ENCODE measurements around the gene VBP1.

VBP1 gene

GRCh38 chrX:155216179-155216939 lies at the start of gene VBP1:
TSS of gene VBP1 (plus strand) at chrX:155216460. CDS start at chrX:155216483, 23 bp downstream.
- peak within 1 kb of the TSS; percentile 85 for H2AFZ ChIP-seq (ENCODE audit: low read depth, low read length, severe bottlenecking)
- H3F3A ChIP-seq (ENCODE audit: insufficient read depth), result no peaks in the 10 kb centered on the region; the same call in 1 of the 2 replicates
- TF ChIP-seq CTCF (IDR thresholded peaks at IDR 0.05; ENCODE audit: insufficient read depth, low read length, poor library complexity, severe bottlenecking) (no peak), EZH2phosphoT487 (conservative IDR thresholded peaks at IDR 0.05; ENCODE audit: low read length) (no peak)
- H3K27ac ChIP-seq (ENCODE audit: low read depth, low read length), result peak within 1 kb of the TSS; percentile 53
- H3K4me3 ChIP-seq (ENCODE audit: insufficient read depth, low read length, poor library complexity, severe bottlenecking), result peak within 1 kb of the TSS; percentile 92
- H3K9ac ChIP-seq (ENCODE audit: low read length), result peak within 1 kb of the TSS; percentile 80
- H3K36me3 ChIP-seq (ENCODE audit: low read length), result peaks cover 2% of the 10 kb centered on the region; the same call in 1 of the 2 replicates
- H3K9me3 ChIP-seq (ENCODE audit: insufficient read depth, low read length), result no peaks in the 10 kb centered on the region
- H3K9me2 ChIP-seq (replicated peaks; ENCODE audit: insufficient read depth, low read length), result no peaks in the 10 kb centered on the region
- H3K79me2 ChIP-seq (ENCODE audit: insufficient read depth, low read length), result peaks cover 42% of the 10 kb centered on the region
- no peaks in the 10 kb centered on the region for H3K27me3 ChIP-seq (ENCODE audit: low read length)
- H3K4me2 ChIP-seq (ENCODE audit: low read depth, low read length, poor library complexity, severe bottlenecking), result peak within 1 kb of the TSS; percentile 98
- 0 out of 2 replicates have a peak, but pooled peaks cover 5% of the 10 kb centered on the region for H4K20me1 ChIP-seq (ENCODE audit: low read depth, low read length)

DNA sequence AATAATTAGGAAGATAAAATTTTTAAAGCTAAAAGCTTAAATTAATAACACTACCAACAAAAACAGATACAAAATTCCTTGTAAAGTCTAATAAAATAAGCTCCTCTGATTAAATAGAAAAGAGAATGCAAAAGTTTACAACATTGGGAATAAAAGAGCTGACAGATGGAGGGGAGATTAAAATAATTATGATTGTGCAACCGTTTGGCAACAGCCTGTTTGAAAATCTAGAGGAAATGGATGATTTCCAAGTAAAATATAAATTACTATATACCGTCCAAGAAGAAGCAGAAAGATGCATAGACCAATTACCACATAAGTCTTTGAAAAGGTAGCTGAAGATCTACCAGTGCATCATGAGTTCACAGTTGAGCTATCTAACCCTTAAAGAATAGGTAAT lies 46.4 kb upstream of the VBP1 start:
- Histone ChIP-seq H3K36me3 (ENCODE audit: low read length) (no peaks in the 10 kb centered on the region), H3K9me2 (replicated peaks; ENCODE audit: insufficient read depth, low read length) (no peaks in the 10 kb centered on the region), H4K20me1 (ENCODE audit: low read depth, low read length) (no peaks in the 10 kb centered on the region), H3K4me3 (ENCODE audit: insufficient read depth, low read length, poor library complexity, severe bottlenecking) (no peak overlapping the region), H3K79me2 (ENCODE audit: insufficient read depth, low read length) (no peaks in the 10 kb centered on the region), H3K27me3 (ENCODE audit: low read length) (no peaks in the 10 kb centered on the region), H2AFZ (ENCODE audit: low read depth, low read length, severe bottlenecking) (no peak overlapping the region), H3K9me3 (ENCODE audit: insufficient read depth, low read length) (no peaks in the 10 kb centered on the region), H3F3A (ENCODE audit: insufficient read depth) (no peaks in the 10 kb centered on the region), H3K9ac (ENCODE audit: low read length) (no peak overlapping the region), H3K4me2 (ENCODE audit: low read depth, low read length, poor library complexity, severe bottlenecking) (no peak overlapping the region), H3K27ac (ENCODE audit: low read depth, low read length) (no peak overlapping the region)
- TF ChIP-seq CTCF (IDR thresholded peaks at IDR 0.05; ENCODE audit: insufficient read depth, low read length, poor library complexity, severe bottlenecking), result no peak
- TF ChIP-seq EZH2phosphoT487 (conservative IDR thresholded peaks at IDR 0.05; ENCODE audit: low read length), result no peak

DNA sequence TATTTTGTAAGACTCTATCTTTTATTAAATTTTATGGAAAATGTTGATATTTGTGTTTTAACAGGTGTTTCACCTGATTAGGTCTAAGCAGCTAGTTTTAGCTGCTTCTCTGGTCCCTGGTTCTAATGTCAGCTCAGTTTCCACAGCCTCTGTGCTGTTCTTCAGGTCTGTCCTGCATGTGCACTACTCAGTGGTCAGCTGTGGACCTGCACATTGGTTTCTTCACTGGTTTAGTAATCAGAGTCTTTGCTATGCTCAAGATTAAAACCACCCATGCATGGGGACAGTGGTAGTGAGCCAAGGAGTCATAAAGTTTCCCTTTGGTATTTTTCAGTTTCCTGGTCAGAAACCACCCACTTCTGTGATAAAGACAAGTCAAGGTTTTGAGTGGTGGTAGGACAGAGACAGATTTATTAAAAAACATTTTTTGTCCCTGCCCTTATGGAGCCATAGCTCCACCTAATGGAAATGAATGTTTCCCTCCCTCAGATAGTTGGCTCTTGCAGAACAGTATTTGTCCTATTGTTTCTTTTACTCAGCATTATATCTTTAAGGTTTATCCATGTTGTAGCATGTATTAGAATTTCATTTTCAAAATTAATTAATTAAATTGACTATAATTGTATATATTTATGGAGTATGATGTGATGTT lies 36.8 kb upstream of the VBP1 start:
- TF ChIP-seq CTCF (IDR thresholded peaks at IDR 0.05; ENCODE audit: insufficient read depth, low read length, poor library complexity, severe bottlenecking) (no peak), EZH2phosphoT487 (conservative IDR thresholded peaks at IDR 0.05; ENCODE audit: low read length) (no peak)
- H3K79me2 ChIP-seq (ENCODE audit: insufficient read depth, low read length), result no peaks in the 10 kb centered on the region
- no peaks in the 10 kb centered on the region for H3F3A ChIP-seq (ENCODE audit: insufficient read depth)
- H3K9ac ChIP-seq (ENCODE audit: low read length), result no peak overlapping the region
- H3K36me3 ChIP-seq (ENCODE audit: low read length), result no peaks in the 10 kb centered on the region
- H3K27ac ChIP-seq (ENCODE audit: low read depth, low read length), result no peak overlapping the region
- H3K27me3 ChIP-seq (ENCODE audit: low read length), result no peaks in the 10 kb centered on the region
- H3K4me3 ChIP-seq (ENCODE audit: insufficient read depth, low read length, poor library complexity, severe bottlenecking), result no peak overlapping the region
- H3K9me3 ChIP-seq (ENCODE audit: insufficient read depth, low read length), result no peaks in the 10 kb centered on the region
- H2AFZ ChIP-seq (ENCODE audit: low read depth, low read length, severe bottlenecking), result no peak overlapping the region
- no peaks in the 10 kb centered on the region for H3K9me2 ChIP-seq (replicated peaks; ENCODE audit: insufficient read depth, low read length)
- no peak overlapping the region for H3K4me2 ChIP-seq (ENCODE audit: low read depth, low read length, poor library complexity, severe bottlenecking)
- no peaks in the 10 kb centered on the region for H4K20me1 ChIP-seq (ENCODE audit: low read depth, low read length)
